Ramos (cell line): Measurements from ENCODE around the gene ZNF883.

Source experiments
- in situ Hi-C: fragments of 300-500 bp; cut with MboI; formaldehyde crosslinking; loops from one replicate; pipeline ENCODE4 v1.14.3; 2022; ENCODE audit warnings: low sequenced_read_pairs; ENCODE audit not compliant: unreplicated experiment

ZNF883 gene

GRCh38 chr9:113011911-113012381 lies at the start of gene ZNF883:
TSS of gene ZNF883 (minus strand) at chr9:113012192.
- in situ Hi-C loops = no loop called here

GRCh38 chr9:113061072-113061850 lies 49.3 kb upstream of the ZNF883 start:
- in situ Hi-C loops = loop anchor here (25.0 kb wide), 1 partner anchor 101 kb away; the partner anchor contains the start of gene SLC31A2

- in situ Hi-C loops = loop anchor here (25.0 kb wide), 1 partner anchor 103 kb away; the partner anchor contains the start of gene SLC31A2
Measured at GRCh38 chr9:113059581-113060284, 47.7 kb upstream of the ZNF883 start.

- in situ Hi-C loops = loop anchor here (25.0 kb wide), 1 partner anchor 105 kb away; the partner anchor contains the start of gene SLC31A2
Measured at GRCh38 chr9:113057193-113057592, 45.2 kb upstream of the ZNF883 start.

- in situ Hi-C loops = loop anchor here (25.0 kb wide), 1 partner anchor 106 kb away; the partner anchor contains the start of gene SLC31A2
Measured at GRCh38 chr9:113056191-113057106, 44.5 kb upstream of the ZNF883 start, which contains the start of gene ZFP37. TSS of gene ZFP37 (minus strand) at chr9:113056724. CDS start at chr9:113056688, 36 bp downstream.

GRCh38 chr9:113042884-113043657 lies 31.1 kb upstream of the ZNF883 start:
- in situ Hi-C loops = no loop called here

GRCh38 chr9:113026200-113026599 lies 14.2 kb upstream of the ZNF883 start:
- in situ Hi-C loops = no loop called here

- in situ Hi-C loops = no loop called here
Measured at GRCh38 chr9:113018247-113018646, 6.3 kb upstream of the ZNF883 start.

GRCh38 chr9:113012492-113012891 lies 500 bp upstream of the ZNF883 start:
- in situ Hi-C loops = no loop called here

GRCh38 chr9:113005777-113006176 lies 6.2 kb downstream of the ZNF883 start:
- in situ Hi-C loops = no loop called here

- in situ Hi-C loops = no loop called here
Measured at GRCh38 chr9:112997236-112997941, 14.6 kb downstream of the ZNF883 start.

GRCh38 chr9:112971415-112971814 lies 40.6 kb downstream of the ZNF883 start:
- in situ Hi-C loops = no loop called here

GRCh38 chr9:112970939-112971338 lies 41.1 kb downstream of the ZNF883 start:
- in situ Hi-C loops = no loop called here

GRCh38 chr9:112969730-112970129 lies 42.3 kb downstream of the ZNF883 start:
- in situ Hi-C loops = no loop called here

GRCh38 chr9:112955550-112955949 lies 56.4 kb downstream of the ZNF883 start:
- in situ Hi-C loops = no loop called here

- in situ Hi-C loops = no loop called here
Measured at GRCh38 chr9:112945620-112946208, 66.3 kb downstream of the ZNF883 start.

GRCh38 chr9:112939418-112939817 lies 72.6 kb downstream of the ZNF883 start:
- in situ Hi-C loops = no loop called here

GRCh38 chr9:112933696-112934095 lies 78.3 kb downstream of the ZNF883 start:
- in situ Hi-C loops = no loop called here
